HL-60 (cell line): ENCODE data around the gene ZSCAN12.

ENCODE experiments used
- DNase-seq, 2 experiments: peaks; one replicate each; pipeline ENCODE4 v3.0.0-alpha.2; 2010 to 2020; ENCODE audit warnings: low read depth in 1 of 2, low spot score in 1 of 2
- H3K27ac ChIP-seq: fragments of 250-450 bp; sonication (Bioruptor Pico); replicated peaks from 2 replicates; pipeline ENCODE4 v1.5.1; 2020; ENCODE audit warnings: mild to moderate bottlenecking, moderate library complexity
- H3K27me3 ChIP-seq: fragments of 250-450 bp; sonication (Bioruptor Pico); 2 replicates; pipeline ENCODE4 v1.5.1; 2021; ENCODE audit warnings: mild to moderate bottlenecking, moderate library complexity; ENCODE audit not compliant: insufficient read depth, poor library complexity, severe bottlenecking
- H3K4me3 ChIP-seq: replicated peaks from 2 replicates; pipeline ENCODE4 v1.5.1; 2011; ENCODE audit warnings: mild to moderate bottlenecking, control low read depth, low read length; ENCODE audit not compliant: insufficient read depth
- GABPA ChIP-seq: IDR thresholded peaks from 2 replicates; pipeline ENCODE4 v1.6.1; 2012; ENCODE audit warnings: low read depth
- POLR2AphosphoS5 ChIP-seq: IDR thresholded peaks from 2 replicates; pipeline ENCODE4 v1.6.1; 2012; ENCODE audit warnings: low read depth
- SPI1 ChIP-seq: IDR thresholded peaks from 2 replicates; pipeline ENCODE4 v1.6.1; 2012; ENCODE audit warnings: low read depth, mild to moderate bottlenecking, borderline replicate concordance
- TF ChIP-seq, protein P1 (sequence below): IDR thresholded peaks from 2 replicates; pipeline ENCODE4 v1.6.1; 2012; ENCODE audit warnings: low read depth; ENCODE audit not compliant: insufficient replicate concordance
- TF ChIP-seq, protein P2 (sequence below): IDR thresholded peaks from one replicate; pipeline ENCODE4 v1.5.1; 2011; ENCODE audit warnings: low read length, control low read depth, inconsistent platforms; ENCODE audit not compliant: insufficient read depth

The ZSCAN12 gene

DNA sequence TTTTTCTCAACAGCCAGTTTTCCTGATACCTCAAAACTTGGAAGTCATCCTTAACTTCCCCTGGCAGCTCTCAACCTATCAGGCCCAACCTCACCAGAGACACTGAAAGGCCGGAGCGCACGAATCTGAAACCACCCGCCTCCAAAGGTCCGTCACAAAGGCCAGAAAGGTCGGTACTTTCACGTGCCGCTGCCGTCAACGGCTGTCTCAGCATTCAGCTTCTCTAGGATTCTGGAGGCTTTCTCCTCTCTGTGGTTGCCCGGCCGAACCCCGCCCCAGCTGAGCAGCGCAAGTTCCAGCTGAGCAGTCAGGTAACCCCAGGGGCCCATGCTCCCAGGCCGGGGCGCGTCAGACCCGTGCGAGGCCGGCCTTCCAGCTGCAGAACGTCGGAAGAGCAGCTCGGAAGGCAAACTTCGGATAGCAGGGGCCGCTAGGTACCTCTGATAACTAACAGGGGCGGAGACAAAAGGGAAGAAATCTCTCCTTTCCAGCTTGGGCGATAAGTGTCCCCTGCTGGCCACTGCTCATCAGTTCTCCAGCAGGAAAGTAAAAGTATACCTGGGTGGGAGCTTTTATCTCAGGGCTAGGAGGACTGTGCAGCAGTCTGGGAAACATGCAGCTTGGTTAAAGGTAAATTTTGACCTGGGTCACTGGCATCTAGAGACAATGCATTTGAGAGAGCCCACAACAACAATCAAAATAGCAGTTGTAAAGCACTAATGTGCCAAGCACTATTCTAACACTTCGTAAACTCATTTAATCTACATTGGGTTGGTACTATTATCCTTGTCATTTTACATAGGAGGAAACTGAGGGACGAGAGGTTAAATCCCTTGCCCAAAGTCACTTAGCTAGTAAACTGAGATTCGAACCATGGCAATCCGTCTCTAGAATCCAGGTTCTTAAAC is 16.1 kb downstream of the ZSCAN12 start:
- DNase-seq: peak in 1 of 2 experiments; percentile 24
- Histone ChIP-seq H3K27ac (no peak overlapping the region), H3K27me3 (no peaks in the 10 kb centered on the region), H3K4me3 (no peak overlapping the region)
- TF ChIP-seq, protein P1, sequence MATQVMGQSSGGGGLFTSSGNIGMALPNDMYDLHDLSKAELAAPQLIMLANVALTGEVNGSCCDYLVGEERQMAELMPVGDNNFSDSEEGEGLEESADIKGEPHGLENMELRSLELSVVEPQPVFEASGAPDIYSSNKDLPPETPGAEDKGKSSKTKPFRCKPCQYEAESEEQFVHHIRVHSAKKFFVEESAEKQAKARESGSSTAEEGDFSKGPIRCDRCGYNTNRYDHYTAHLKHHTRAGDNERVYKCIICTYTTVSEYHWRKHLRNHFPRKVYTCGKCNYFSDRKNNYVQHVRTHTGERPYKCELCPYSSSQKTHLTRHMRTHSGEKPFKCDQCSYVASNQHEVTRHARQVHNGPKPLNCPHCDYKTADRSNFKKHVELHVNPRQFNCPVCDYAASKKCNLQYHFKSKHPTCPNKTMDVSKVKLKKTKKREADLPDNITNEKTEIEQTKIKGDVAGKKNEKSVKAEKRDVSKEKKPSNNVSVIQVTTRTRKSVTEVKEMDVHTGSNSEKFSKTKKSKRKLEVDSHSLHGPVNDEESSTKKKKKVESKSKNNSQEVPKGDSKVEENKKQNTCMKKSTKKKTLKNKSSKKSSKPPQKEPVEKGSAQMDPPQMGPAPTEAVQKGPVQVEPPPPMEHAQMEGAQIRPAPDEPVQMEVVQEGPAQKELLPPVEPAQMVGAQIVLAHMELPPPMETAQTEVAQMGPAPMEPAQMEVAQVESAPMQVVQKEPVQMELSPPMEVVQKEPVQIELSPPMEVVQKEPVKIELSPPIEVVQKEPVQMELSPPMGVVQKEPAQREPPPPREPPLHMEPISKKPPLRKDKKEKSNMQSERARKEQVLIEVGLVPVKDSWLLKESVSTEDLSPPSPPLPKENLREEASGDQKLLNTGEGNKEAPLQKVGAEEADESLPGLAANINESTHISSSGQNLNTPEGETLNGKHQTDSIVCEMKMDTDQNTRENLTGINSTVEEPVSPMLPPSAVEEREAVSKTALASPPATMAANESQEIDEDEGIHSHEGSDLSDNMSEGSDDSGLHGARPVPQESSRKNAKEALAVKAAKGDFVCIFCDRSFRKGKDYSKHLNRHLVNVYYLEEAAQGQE: no peak
- no peak for TF ChIP-seq POLR2AphosphoS5
- TF ChIP-seq SPI1: no peak
- TF ChIP-seq GABPA: no peak
- TF ChIP-seq, protein P2, sequence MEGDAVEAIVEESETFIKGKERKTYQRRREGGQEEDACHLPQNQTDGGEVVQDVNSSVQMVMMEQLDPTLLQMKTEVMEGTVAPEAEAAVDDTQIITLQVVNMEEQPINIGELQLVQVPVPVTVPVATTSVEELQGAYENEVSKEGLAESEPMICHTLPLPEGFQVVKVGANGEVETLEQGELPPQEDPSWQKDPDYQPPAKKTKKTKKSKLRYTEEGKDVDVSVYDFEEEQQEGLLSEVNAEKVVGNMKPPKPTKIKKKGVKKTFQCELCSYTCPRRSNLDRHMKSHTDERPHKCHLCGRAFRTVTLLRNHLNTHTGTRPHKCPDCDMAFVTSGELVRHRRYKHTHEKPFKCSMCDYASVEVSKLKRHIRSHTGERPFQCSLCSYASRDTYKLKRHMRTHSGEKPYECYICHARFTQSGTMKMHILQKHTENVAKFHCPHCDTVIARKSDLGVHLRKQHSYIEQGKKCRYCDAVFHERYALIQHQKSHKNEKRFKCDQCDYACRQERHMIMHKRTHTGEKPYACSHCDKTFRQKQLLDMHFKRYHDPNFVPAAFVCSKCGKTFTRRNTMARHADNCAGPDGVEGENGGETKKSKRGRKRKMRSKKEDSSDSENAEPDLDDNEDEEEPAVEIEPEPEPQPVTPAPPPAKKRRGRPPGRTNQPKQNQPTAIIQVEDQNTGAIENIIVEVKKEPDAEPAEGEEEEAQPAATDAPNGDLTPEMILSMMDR: no peak

DNA sequence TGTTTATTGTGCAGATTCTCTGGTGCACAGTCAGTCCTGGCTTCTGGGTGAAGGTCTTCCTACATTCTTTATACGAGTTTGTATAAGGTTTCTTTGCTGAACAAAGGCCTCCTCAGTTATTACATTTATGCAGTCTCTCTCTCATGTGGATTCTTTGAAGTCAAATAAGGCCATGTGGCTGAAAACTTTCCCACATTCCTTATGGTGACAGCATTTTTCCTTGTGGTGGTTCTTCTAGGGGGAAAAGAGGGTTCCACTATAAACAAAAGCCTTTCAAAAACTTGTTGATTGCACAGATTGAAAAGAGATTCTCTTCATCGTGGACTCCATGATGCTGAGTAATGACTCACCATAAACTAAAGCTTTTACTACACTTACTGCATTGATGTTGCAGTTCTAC is 19.2 kb downstream of the ZSCAN12 start:
- Histone ChIP-seq H3K27ac (no peak overlapping the region), H3K4me3 (no peak overlapping the region), H3K27me3 (no peaks in the 10 kb centered on the region)
- DNase-seq: no peak
- TF ChIP-seq, protein P2: no peak
- TF ChIP-seq GABPA (no peak), SPI1 (no peak)
- TF ChIP-seq, protein P1: no peak

DNA sequence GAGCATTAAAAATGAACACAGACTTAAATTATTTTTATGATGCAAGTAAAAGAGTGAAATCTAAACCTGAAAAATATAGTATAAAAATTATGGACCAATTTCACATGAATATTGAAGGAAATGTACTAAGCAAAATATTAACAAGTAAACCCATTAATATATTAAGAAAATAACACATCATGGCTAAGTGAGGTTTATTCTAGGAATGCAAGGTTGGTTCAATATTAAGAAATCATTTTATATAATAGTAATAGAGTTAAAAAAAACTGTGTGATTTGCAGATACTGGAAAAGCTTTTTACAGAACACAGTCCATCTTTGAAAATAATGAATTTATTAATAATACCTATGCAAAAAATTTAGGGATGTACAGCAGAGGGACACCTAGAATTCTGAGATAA is 20.9 kb downstream of the ZSCAN12 start:
- no peaks in the 10 kb centered on the region for H3K27me3 ChIP-seq
- DNase-seq: no peak

More for the DNA sequence above, 20.9 kb downstream of the ZSCAN12 start:
- TF ChIP-seq GABPA (no peak), POLR2AphosphoS5 (no peak), SPI1 (no peak)
- TF ChIP-seq, protein P2: no peak
- TF ChIP-seq, protein P1: no peak
- no peak overlapping the region for H3K4me3 ChIP-seq
- H3K27ac ChIP-seq: no peak overlapping the region
